ENCODE data around the gene MACROD1.

The MACROD1 gene

GRCh38 chr11:64125676-64126075, 40.2 kb downstream of the MACROD1 start:
- no peaks in the 10 kb centered on the region for H3K36me3 ChIP-seq
- no peak for TF ChIP-seq CTCF (IDR thresholded peaks at IDR 0.05)
- no peak overlapping the region for H3K27ac ChIP-seq
- DNase-seq = no peak
- H3K9me3 ChIP-seq = no peaks in the 10 kb centered on the region
- H3K4me1 ChIP-seq = peaks cover 0 to 8% (median 0%) of the 10 kb centered on the region in 4 donors
- intact Hi-C loops (cut with DNase I; ENCODE audit: low total_unique reads) = no loop called here
- no peaks in the 10 kb centered on the region for H3K27me3 ChIP-seq
- H3K4me3 ChIP-seq = no peak overlapping the region

GRCh38 chr11:64124147-64124546, 41.8 kb downstream of the MACROD1 start:
- Histone ChIP-seq H3K27ac (no peak overlapping the region), H3K36me3 (no peaks in the 10 kb centered on the region), H3K27me3 (no peaks in the 10 kb centered on the region), H3K9me3 (no peaks in the 10 kb centered on the region), H3K4me3 (no peak overlapping the region), H3K4me1 (peaks cover 0 to 8% (median 0%) of the 10 kb centered on the region in 4 donors)
- intact Hi-C loops (cut with DNase I; ENCODE audit: low total_unique reads) = no loop called here
- TF ChIP-seq CTCF (IDR thresholded peaks at IDR 0.05) = no peak
- DNase-seq = no peak

DNA sequence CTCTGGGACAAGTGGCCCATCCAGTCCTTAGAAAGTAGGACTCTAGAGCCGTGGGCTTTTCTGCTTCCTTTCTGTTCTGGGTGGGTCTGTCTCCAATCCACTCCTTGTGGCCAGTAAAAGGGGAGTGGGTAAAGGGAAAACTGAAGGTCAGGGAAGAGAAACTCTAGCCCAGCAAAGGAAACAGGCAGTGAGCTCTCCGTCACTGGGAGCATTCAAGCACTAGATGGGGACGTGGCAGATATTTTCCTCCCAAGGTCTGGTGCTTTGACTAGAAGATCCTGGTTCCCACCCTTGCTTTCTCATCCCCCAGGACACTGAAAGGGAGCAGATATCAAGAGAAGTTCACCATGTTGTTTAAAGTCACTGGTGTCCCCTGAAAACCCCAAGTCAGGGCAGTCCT, 42.2 kb downstream of the MACROD1 start:
- H3K4me1 ChIP-seq = peaks cover 0 to 8% (median 0%) of the 10 kb centered on the region in 4 donors
- DNase-seq = no peak
- intact Hi-C loops (cut with DNase I; ENCODE audit: low total_unique reads) = no loop called here
- no peak overlapping the region for H3K27ac ChIP-seq
- TF ChIP-seq CTCF (IDR thresholded peaks at IDR 0.05) = no peak
- H3K27me3 ChIP-seq = no peaks in the 10 kb centered on the region
- H3K4me3 ChIP-seq = no peak overlapping the region
- H3K36me3 ChIP-seq = no peaks in the 10 kb centered on the region
- H3K9me3 ChIP-seq = no peaks in the 10 kb centered on the region

DNA sequence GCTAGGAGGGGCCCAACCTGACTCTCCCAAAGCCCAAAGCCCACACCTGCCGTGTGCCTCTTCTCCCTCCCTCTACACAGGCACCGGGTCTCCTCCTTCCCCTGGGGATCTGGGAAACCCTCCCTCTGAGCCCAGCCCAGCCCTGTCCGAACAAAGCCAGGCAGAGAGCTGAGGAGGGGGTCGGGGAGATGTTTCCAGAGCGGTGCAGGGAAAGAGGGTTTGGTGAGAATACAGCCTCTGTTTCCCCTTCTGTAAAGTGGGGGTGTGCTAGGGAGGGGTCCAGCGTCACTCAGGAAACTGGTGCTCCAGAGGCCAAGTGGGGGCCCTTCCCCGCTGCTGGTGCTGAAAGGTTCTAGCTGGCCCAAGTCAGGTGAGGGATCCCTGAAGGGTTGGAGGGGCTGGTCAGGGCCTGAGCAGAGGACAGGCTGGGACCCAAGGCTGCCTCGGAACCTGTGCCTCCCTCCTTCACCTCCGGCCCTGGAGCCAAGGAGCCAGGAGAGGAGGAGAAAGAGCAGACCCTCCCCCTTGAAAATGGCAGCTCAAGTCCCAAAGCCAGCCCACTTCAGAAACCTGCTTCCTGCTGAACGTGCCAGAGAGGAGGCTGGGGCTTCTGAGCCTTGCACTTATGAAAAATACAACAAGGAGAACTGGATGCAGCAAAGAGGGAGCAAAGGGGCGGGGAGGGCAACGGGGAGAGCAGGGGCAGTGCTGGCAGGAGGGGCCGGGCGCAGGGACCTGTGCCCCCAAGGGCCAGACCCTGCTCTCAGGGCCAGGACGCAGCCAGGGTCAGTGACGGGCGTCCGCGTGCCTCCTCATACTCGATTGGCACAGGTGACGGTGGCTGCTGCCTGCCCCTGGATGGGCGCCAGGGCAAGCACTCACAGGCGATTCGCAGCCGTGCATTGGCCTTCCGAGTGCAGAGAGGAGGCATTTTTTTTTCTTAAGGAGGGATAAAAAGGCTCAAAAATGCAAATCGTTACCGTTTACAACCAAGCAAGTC, 43.2 kb downstream of the MACROD1 start:
- TF ChIP-seq CTCF (IDR thresholded peaks at IDR 0.05) = no peak
- H3K27ac ChIP-seq = no peak overlapping the region
- no peaks in the 10 kb centered on the region for H3K27me3 ChIP-seq
- no peak overlapping the region for H3K4me3 ChIP-seq
- no peaks in the 10 kb centered on the region for H3K9me3 ChIP-seq
- intact Hi-C loops (cut with DNase I; ENCODE audit: low total_unique reads) = no loop called here
- no peak for DNase-seq
- peaks cover 0 to 8% (median 0%) of the 10 kb centered on the region in 4 donors for H3K4me1 ChIP-seq
- H3K36me3 ChIP-seq = peaks cover 0 to 5% (median 0%) of the 10 kb centered on the region in 3 donors

DNA sequence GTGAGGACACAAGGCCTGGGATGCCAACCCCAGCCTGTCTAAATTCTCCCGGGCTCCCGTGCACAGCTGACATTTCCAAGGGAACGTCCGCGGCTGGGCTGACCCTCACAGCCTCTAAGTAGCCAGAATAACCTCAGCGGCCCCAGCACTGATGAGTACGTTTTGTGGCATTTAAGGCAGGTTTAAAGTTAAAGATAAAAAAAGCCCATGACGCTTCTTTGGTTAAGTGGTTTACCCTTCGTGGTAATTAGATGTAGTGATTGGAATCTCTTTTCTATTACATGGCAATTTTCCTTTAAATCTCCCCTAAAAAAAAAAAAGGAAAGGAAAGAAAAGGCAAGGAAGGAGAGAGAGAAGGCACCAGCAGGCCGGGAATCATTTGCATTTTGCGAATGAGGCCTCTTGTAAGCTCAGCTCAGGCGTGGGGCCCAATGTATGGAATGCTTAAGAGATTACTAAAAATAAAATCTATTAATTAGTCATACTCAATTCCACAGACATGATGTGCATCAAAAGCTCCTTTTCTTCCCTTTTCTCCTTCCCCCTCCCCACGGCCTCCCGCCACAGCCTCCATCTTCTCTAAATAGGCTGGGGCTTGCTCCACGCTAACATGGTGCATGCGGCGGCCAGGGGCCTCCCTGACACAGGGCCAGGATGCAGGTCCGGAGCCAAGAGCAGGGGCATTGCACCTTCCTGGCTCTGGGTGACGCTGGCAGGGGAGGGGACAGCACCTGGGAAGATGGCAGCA, 44.1 kb downstream of the MACROD1 start:
- no peak for DNase-seq
- Histone ChIP-seq H3K27ac (no peak overlapping the region), H3K4me3 (no peak overlapping the region), H3K27me3 (no peaks in the 10 kb centered on the region), H3K4me1 (peaks cover 0 to 8% (median 0%) of the 10 kb centered on the region in 4 donors), H3K9me3 (no peaks in the 10 kb centered on the region), H3K36me3 (peaks cover 0 to 13% (median 0%) of the 10 kb centered on the region in 3 donors)
- TF ChIP-seq CTCF (IDR thresholded peaks at IDR 0.05) = no peak
- intact Hi-C loops (cut with DNase I; ENCODE audit: low total_unique reads) = no loop called here

Measured in tibial artery (tissue), 4 donors.